DOHH2 (cell line): ENCODE results near the gene GNAT1.

Experiments
- H3F3A ChIP-seq: fragments of 200-600 bp; sonication (generic), shearing (Covaris generic); 2 replicates; pipeline ENCODE4 v1.6.0; 2016; ENCODE audit warnings: antibody characterized with exemption, mild to moderate bottlenecking; ENCODE audit not compliant: control insufficient read depth, insufficient read depth
- H3K27ac ChIP-seq: fragments of 200-600 bp; sonication (generic); 2 replicates; pipeline ENCODE4 v1.5.1; 2014; ENCODE audit warnings: low read depth, mild to moderate bottlenecking, low read length, moderate library complexity
- H3K27me3 ChIP-seq: fragments of 200-600 bp; sonication (generic); 2 replicates; pipeline ENCODE4 v1.6.1; 2014; ENCODE audit warnings: mild to moderate bottlenecking, low read length, mixed read lengths; ENCODE audit not compliant: control insufficient read depth
- H3K36me3 ChIP-seq: fragments of 200-600 bp; sonication (generic); 2 replicates; pipeline ENCODE4 v1.6.1; 2014; ENCODE audit warnings: mild to moderate bottlenecking, low read length, moderate library complexity, mixed read lengths; ENCODE audit not compliant: control insufficient read depth
- H3K4me1 ChIP-seq: fragments of 200-600 bp; sonication (generic); 2 replicates; pipeline ENCODE4 v1.6.1; 2014; ENCODE audit warnings: mild to moderate bottlenecking, low read length, mixed read lengths; ENCODE audit not compliant: control insufficient read depth
- H3K4me2 ChIP-seq: fragments of 200-600 bp; sonication (generic); 2 replicates; pipeline ENCODE4 v1.6.0; 2014; ENCODE audit warnings: mild to moderate bottlenecking, low read length, moderate library complexity
- H3K4me3 ChIP-seq: fragments of 200-600 bp; sonication (generic); 2 replicates; pipeline ENCODE4 v1.5.1; 2014; ENCODE audit warnings: mild to moderate bottlenecking, low read length, mixed read lengths
- H3K79me2 ChIP-seq: fragments of 200-600 bp; sonication (generic); 2 replicates; pipeline ENCODE4 v1.6.1; 2014; ENCODE audit warnings: mild to moderate bottlenecking, low read length, mixed read lengths; ENCODE audit not compliant: control insufficient read depth
- H3K9me2 ChIP-seq: fragments of 200-600 bp; sonication (generic); replicated peaks from 2 replicates; pipeline ENCODE4 v1.6.1; 2014; ENCODE audit warnings: mild to moderate bottlenecking, low read length, mixed read lengths; ENCODE audit not compliant: control insufficient read depth
- H3K9me3 ChIP-seq: fragments of 200-600 bp; sonication (generic); 2 replicates; pipeline ENCODE4 v1.6.1; 2014; ENCODE audit warnings: antibody characterized with exemption, low read length, mixed read lengths; ENCODE audit not compliant: control insufficient read depth, insufficient read depth
- H4K20me1 ChIP-seq: fragments of 200-600 bp; sonication (generic); 2 replicates; pipeline ENCODE4 v1.6.0; 2014; ENCODE audit warnings: low read depth, mild to moderate bottlenecking, antibody characterized with exemption, low read length, moderate library complexity; ENCODE audit not compliant: control insufficient read depth, insufficient read depth
- CTCF ChIP-seq: fragments of 200-600 bp; sonication (generic); IDR thresholded peaks from one replicate; pipeline ENCODE4 v1.5.1; 2014; ENCODE audit warnings: antibody characterized with exemption, mild to moderate bottlenecking, low read depth, low read length; ENCODE audit not compliant: poor library complexity, severe bottlenecking
- EZH2phosphoT487 ChIP-seq: fragments of 200-600 bp; sonication (generic); IDR thresholded peaks from 2 replicates; pipeline ENCODE4 v1.6.1; 2017; ENCODE audit warnings: borderline replicate concordance, mild to moderate bottlenecking, antibody characterized with exemption, low read length, moderate library complexity, mixed read lengths

Gene GNAT1

GRCh38 chr3:50167069-50167840, 24.2 kb upstream of the GNAT1 start:
- TF ChIP-seq CTCF, result no peak
- Histone ChIP-seq H3K9me2 (no peaks in the 10 kb centered on the region), H3K9me3 (no peaks in the 10 kb centered on the region), H4K20me1 (no peaks in the 10 kb centered on the region), H3K4me3 (no peak overlapping the region), H3K4me2 (no peak overlapping the region), H3F3A (no peaks in the 10 kb centered on the region), H3K4me1 (no peaks in the 10 kb centered on the region), H3K36me3 (no peaks in the 10 kb centered on the region), H3K27me3 (peaks cover 6% of the 10 kb centered on the region; the same call in 1 of the 2 replicates), H3K27ac (no peak overlapping the region), H3K79me2 (no peaks in the 10 kb centered on the region)

- no peaks in the 10 kb centered on the region for H3K4me1 ChIP-seq
- H3K36me3 ChIP-seq, result no peaks in the 10 kb centered on the region
- TF ChIP-seq CTCF, result no peak
- H3K9me3 ChIP-seq, result no peaks in the 10 kb centered on the region
- H3K4me2 ChIP-seq, result no peak overlapping the region
- no peaks in the 10 kb centered on the region for H3K9me2 ChIP-seq
- H3K4me3 ChIP-seq, result no peak overlapping the region
- no peaks in the 10 kb centered on the region for H3K79me2 ChIP-seq
- H3K27ac ChIP-seq, result no peak overlapping the region
- H3K27me3 ChIP-seq, result peaks cover 6% of the 10 kb centered on the region; the same call in 1 of the 2 replicates
- H3F3A ChIP-seq, result no peaks in the 10 kb centered on the region
- H4K20me1 ChIP-seq, result no peaks in the 10 kb centered on the region
Measured at GRCh38 chr3:50167841-50168209, 23.6 kb upstream of the GNAT1 start.

- H3K27ac ChIP-seq, result no peak overlapping the region
- H3K4me2 ChIP-seq, result no peak overlapping the region
- no peaks in the 10 kb centered on the region for H3K9me2 ChIP-seq
- H3F3A ChIP-seq, result no peaks in the 10 kb centered on the region
- H3K9me3 ChIP-seq, result no peaks in the 10 kb centered on the region
- TF ChIP-seq EZH2phosphoT487, result no peak
- no peak for TF ChIP-seq CTCF
- no peaks in the 10 kb centered on the region for H3K4me1 ChIP-seq
- peaks cover 6% of the 10 kb centered on the region; the same call in 1 of the 2 replicates for H3K27me3 ChIP-seq
- H3K4me3 ChIP-seq, result no peak overlapping the region
- no peaks in the 10 kb centered on the region for H3K79me2 ChIP-seq
- H4K20me1 ChIP-seq, result no peaks in the 10 kb centered on the region
- no peaks in the 10 kb centered on the region for H3K36me3 ChIP-seq
Measured at GRCh38 chr3:50168388-50168787, 23.0 kb upstream of the GNAT1 start.
